Central memory CD4-positive, alpha-beta T cell (primary cell): ENCODE measurements around the gene IPO11.

Source experiments
- DNase-seq: peaks from one replicate; pipeline ENCODE4 v3.0.0; 2022
- total RNA-seq, 3 experiments: gene quantifications; one replicate each; lab custom pipeline; 2026; lab: John Stamatoyannopoulos, UW

Gene IPO11
- 22.9 to 76.5 (median 33.6) reads per million in 3 experiments for total RNA-seq

DNA sequence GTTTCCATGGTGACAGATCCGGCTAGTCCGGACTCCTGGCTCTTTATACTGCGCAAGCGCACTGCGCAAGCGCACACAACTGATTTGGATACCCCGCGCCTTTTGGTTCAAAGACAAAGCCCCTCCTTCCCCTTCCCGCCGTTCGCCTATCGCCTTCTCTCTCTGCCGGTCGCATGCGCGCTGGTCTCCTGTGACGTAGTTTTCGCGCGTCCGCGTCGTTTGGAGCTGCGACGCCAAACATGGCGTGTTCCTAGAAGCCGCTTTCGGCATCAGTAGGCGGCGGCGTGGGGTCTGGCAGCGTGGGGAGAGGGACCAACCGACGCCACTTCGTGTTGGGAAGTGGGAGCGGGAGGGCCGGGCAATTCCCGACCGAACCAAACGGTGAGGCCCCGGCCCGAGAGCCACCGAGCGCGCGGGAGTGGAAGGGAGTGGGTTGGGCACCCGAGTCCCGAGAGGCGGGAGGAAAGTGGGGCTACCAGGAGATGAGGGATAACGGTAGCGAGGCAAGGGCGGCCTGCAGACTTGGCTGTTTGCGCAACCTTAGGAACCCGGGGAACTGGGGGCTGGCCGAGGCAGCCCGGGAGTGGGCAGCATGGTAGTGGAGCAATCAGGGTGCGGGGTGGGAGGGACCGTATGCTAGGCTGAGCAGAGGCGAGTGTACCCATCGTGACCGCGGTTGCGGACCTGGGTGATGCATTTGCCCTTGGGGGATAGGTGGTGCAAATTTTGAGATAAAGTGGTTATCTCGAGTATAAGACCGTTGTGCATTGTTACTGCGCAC is at the start of gene IPO11:
TSS of gene IPO11 (plus strand) at position 215 of the 781 bp plus-strand sequence. CDS start 24,517 bp downstream, outside the sequence.
- DNase-seq, result peak; percentile 98

DNA sequence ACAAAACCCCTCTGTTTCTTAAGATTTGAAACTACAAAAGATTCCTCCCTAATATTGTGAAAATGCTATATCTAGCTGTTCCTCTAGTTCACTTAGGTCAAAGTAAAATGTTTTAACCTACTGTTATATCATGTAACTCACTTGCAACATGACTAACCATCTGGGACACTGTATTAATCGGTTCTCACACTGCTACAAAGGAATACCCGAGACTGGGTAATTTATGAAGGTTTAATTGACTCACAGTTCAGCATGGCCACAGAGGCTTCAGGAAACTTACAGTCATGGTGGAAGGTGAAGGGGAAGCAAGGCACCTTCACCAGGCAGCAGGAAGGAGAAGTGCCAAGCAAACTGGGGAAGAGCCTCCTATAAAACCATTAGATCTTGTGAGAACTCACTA is 43.5 kb upstream of the IPO11 start:
- no peak for DNase-seq

DNA sequence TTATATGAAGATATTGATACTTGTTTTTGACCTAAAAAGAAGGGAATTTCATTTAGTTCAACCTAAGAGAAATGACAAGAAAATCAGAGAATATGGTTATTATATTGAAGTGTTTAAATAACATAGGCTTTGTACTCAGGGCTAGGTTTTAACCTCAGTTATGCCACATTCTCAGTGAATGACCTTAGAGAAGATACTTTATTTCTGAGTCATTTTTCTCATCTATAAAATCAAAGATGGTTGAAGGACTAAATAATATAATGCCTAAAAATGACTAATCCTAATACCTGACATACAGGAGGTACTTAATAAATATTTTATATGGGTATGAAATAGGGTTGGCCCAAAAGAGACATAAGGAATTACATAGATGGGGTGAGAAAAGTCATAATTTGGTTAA is 41.2 kb upstream of the IPO11 start:
- no peak for DNase-seq

DNA sequence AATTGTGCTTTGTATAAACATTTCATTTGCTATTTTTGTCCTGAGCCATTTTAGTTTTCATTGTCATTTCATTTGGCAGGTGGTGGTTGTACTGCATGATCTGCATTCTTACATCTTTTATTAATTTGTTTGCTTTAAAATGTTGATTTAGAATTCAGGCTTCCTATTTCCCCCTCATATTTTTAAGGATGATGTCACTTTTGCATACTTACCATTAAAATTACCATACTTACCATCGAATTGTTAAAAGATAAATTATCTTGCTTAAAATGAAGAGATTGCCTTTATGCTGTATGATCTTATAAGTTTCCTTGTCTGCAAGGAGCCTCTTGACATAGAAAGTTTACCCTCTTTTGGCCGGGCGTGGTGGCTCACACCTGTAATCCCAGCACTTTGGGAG is 40.0 kb upstream of the IPO11 start:
- DNase-seq, result no peak

DNA sequence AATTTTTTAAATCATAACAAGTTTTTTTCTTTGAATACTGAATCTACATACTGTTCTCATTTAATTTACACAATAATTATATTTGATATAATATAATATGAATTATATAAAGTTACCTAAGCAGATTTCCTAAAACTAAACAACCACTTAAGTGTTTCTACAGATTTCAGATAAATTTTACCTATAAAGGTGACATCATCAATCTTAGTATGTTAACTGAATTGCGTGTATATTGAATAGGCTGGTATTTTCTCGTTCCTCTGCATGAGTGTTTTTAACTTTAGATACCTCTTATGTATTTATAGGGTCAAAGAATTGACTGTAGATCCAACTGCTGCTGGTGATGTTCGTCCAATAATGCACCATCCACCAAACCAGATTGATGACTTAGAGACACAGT is 39.2 kb upstream of the IPO11 start:
- DNase-seq, result no peak

DNA sequence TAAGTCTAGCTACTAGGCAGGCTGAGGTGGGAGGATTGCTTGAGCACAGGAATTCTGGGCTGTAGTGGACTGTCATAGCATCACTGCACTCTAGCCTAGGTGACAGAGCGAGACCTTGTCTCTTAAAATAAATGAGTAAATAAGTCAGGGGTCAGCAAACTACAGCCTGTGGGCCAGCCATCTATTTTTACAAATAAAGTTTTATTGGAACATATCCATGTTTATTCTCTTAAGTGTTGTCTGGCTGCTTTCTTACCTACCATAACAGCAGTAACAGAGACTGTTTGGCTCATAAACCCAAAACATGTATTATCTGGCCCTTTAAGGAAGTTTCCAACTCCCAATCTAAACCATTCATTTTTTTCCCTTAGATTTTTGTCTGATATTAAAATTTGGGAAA is 38.5 kb upstream of the IPO11 start:
- DNase-seq, result no peak

DNA sequence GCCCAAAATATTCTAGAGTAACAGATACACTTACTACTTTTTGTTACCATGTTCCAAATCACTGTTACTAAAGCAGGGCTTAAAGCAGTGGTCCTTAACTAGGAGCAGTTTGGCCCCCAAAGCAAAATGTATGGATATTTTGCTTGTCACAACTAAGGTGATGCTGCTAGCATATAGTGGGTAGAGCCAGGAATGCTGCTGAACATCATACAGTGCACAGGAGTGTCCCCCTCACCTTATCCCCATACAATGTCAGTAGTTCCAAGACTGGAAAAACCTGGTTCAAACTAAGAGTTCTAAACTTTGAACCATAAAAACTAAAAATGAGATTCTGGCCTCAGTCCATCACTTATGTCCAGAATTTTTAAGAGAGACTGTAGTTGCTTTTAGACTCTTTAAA is 36.9 kb upstream of the IPO11 start:
- no peak for DNase-seq

DNA sequence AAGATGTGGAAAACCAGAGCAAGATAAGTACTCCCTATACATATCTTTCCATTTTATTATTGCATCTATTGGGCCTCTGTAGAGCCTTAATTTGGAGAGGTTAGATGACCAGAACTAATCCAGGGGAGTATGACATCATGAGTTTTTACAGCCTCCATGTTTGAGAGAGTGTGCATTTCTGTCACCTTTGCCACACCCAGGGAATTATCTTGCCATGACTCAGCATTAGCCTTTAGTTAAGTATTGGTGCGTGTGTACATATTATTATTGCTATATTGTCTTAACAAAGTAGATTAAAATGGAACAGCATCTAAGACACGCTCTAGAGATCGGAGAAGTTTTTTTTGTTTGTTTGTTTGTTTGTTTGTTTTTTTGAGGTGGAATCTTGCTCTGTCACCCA is 36.5 kb upstream of the IPO11 start:
- DNase-seq, result no peak

DNA sequence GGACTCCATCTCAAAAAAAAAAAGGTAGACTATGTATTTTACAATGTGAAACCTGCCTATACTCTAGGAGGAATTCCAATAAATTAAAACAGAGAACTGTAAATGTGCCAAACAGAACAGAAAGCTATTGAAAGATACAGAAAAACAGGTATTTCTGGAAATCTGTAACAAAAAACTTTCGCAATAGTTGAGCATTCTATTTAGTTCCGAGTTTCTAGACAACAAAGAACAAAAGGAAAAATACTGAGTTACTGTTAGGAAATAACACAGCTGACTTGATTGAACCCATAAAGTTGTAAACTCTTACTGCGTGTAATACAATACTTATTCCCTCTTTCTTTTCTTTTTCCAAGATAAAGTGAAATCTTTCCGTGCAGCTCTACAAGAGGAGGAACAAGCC is 27.4 kb upstream of the IPO11 start:
- DNase-seq, result no peak

DNA sequence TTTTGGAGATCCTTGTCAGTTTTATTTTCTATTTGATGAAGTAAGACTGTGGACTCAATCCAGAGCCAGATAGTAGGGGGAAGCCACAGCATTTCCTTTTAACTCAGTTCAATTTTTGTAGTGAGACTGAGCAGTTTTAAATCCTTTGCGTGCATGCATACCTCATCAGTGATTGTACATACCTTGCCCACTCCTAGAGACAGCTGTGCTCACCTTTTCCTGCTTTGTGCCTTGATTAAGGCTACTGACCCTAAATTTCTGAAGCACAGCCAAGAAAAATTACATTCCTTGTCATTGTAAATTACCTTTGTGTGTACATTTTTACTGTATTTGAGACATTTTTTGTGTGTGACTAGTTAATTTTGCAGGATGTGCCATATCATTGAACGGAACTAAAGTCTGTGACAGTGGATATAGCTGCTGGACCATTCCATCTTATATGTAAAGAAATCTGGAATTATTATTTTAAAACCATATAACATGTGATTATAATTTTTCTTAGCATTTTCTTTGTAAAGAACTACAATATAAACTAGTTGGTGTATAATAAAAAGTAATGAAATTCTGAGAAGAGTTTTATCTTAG is 26.7 kb upstream of the IPO11 start:
- DNase-seq, result no peak

DNA sequence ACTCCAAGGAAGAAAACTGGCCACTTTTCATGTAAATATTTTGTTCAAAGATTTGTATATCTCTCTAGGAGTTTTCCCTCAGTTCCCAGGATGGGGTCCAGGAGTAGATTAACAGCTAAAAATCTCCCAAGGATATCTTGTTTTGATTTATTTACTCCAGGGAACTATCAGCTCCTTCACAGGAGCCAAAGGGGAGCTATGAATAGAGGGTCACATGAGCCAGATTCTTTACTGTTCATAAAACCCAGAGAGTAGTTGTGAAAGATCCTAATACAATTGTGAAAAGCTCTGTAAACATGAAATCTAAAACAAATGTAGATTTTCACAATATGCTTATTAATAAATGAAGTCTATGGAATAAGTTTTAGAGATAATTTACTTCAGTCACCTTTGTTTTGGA is 25.7 kb upstream of the IPO11 start:
- no peak for DNase-seq

DNA sequence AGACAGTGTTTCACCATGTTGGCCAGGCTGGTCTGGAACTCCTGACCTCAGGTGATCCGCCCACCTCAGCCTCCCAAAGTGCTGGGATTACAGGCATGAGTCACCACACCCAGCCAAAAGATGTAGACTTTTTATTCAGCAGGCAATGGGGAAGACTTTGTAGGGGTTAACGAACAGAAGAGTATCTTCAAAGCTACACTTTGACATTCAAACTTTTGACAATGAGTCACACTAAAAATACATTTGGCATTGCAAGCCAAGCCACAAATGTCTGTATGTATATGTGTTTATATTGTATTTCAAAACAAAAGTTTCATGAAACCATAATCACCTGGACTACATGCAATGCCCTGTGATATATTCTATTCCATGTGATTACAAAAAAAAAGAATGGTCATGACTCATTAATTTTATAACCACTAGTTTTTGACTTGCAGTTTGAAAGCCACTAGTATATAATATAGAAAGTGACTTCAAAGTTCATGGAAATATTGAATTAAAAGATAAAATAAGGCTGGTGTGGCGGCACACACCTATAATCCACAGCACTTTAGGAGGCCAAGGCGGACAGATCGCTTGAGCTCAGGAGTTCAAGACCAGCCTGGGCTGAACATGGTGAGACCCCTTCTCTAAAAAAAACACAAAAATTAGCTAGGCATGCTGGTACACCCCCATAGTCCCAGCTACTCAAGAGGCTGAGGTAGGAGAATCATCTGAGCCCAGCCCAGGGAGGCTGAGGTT is 17.2 kb upstream of the IPO11 start:
- DNase-seq, result no peak

DNA sequence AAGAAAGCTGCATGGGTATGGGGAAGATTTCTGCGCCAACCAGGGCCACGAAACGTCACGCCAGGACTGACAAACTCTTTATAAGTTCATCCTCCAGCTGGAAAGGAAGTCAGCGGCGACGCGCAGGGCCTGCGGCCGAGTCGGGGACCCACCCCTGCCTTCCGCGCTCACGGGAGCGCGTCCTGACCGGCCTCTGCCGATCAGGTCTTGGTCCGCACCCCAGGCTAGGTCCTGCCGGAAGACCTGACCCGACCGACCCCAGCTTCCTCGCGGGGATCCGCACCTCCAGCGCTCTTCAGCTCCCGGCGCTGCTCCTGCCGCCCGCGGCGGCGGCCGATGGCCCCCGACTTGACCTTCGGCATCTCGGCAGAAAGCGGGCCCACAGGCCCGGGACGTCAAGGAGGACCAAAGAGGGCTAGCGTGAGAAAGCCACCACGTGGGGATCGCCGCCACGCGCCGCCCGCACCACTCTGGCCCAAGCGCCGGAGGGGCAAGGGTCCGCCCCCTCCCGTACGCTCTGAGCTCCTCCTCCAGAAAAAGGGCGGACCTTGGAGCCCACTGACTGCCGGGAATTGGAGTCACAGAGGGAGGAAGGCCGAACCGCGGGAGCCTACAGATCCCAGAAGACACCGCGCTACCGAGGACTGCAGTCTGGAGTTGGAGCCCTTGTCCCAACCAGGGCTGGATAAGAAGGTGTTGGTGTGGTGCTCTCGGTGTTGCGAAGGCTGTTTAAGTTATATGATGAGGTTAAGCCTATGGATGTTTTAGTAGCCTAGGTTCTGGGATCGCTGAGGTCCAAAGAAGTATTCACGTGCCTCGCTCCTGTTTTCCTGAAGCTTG is 8.9 kb upstream of the IPO11 start, which contains the start of gene DIMT1:
TSS of gene DIMT1 (minus strand) at position 495 of the 840 bp plus-strand sequence. CDS start at position 362, 133 bp downstream.
- DNase-seq, result peak; percentile 92

DNA sequence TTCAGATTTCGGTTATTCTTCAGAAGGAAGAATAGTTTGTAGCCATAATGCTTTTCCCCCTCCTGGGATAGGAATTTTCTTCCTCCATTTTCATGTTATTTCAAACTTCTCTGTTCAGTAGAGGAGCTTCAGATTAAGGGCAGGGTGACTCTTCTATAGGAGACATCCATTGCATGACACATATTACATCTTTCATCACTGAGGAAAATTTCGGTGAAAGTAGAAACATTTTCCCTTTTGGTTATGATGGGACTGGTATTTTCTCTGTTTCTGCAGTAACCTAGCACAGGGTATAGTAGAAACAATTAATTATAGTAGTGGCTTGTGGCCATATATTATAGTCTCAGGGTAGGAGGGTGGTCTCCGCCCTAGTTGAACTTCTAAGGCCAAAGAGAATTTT is 1.1 kb downstream of the IPO11 start:
- no peak for DNase-seq

DNA sequence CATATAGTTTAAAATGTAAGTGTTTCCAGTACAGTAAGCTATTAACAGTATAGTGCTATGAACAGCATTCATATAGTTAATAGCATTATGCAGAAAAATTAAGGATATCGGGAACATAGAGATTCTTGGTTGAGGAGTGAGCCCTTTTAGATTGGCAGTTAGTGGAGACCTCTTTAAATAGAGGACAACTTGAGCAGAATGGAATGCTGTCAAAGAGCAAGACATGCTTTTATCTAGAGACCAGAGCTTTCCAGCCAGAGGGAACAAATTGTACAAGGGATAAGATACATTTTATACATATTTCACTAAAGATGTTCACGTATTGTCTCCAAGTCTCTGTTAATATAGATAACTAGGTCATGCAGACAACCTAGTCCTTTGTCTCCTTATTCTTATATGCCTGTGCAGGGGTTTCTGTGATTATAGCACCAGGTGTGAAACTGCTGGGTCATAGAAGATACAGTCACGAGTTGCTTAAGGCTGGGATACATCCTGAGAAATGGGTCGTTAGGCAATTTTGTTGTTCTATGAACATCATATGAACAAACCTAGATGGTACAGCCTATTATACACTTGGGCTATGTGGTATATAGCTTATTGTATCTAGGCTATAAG is 6.0 kb downstream of the IPO11 start:
- DNase-seq, result no peak

DNA sequence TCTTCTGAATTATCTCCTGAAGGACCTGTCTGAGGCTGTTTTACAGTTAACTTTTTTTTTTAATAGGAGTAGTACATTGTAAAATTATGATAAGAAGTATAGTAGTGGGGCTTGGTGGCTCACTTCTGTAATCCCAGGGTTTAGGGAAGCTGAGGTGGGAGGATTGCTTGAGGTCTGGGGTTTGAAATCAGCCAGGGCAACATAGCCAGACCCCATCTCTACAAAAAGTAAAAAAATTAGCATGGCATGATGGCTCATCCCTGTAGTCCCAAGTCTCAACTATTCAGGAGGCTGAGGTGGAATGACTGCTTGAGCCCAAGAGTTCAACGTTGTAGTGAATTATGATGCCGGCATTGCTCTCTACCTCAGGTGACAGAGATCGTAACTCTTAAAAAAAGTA is 7.0 kb downstream of the IPO11 start:
- no peak for DNase-seq

DNA sequence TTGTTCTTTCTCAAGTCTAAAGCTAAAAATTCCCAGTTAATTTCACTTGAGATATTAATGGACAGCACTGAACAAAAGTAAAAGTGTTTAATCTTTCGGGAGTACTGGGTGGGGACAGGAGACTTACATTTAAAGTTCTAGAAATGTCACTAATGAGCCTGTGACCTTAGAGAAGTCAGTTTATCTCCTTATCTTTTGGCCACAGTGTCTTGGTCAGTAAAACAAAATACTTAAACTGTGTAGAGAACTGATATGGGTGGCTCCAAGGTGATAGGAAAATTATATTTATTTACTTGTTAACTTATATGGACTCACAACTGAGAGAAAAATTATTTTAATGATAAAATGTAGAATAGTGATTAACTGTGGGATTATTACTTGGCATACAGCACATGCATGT is 8.9 kb downstream of the IPO11 start:
- no peak for DNase-seq

DNA sequence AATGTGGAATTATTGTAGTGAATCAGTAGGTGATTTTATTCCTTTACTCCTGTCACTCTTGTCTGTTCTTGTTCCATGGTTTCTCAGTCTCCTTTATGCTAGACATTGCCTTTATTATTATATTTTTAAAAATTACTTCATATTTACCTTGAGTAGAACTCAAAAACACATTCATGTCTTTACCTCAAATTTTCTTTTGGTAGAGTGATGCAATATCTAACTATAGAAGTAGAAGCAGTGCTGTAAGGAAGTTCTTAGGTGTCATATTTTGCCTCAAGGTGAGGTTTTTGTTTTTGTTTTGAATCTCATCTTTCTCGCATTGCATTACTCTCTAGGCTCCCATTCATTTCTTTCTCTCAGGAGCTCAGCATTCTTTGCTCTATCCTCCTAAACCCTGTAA is 12.2 kb downstream of the IPO11 start:
- DNase-seq, result no peak

DNA sequence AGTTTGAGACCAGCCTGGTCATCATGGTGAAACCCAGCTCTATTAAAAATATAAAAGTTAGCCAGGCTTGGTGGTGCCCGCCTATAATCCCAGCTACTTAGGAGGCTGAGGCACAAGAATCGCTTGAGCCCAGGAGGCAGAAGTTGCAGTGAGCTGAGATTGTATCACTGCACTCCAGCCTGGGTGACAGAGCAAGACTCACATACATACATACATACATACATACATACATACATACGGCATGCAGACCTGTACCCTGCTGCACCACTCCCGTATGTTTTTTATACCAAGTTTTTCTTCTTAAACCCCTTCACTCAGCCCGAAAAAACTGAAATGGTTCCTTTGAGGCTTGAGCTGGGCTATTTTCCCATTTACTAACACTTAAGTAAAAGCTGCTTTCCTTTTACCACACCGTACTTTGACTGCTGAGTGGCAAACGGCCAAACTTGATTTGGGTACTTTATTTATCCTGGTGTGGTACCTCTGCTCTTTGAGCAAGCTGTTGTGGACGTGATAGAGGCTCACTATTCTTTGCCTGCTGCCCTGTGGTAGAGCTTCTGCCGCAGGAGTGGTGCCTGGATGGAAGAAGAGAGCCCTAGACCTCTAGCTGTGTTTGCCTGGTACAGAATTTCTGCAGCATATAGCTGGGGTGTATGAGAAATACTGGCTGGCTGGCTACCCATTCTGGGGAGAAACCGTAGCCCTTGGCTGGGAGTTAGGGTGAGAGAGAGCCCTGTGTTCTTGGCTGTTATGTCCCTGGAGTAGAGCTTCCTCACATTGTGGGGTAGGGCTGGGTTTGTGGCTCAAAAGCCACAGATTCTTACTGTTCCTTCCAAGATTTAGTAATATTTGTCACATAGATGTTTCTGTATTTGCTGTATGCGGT is 19.4 kb downstream of the IPO11 start:
- DNase-seq, result no peak

DNA sequence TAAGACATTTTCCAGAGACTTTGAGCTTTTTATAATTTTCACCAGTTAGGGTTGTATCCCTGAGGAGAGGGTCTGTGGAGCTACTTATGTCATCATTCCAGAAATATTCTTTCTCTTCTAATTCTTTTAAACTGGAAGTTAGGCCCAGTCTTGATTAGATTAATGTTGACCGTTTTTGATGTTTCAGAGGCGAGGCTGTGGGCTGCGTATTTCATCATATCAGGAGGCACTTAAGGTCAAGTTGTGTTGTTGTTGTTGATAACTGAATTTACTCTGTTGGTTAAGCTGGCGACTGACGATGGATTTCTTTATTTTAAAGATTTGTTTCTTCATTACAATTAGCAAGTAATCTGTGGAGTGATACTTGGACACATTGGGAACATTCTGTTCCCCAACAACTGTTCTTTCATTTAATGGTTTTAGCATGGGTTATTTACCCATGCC is 20.1 kb downstream of the IPO11 start:
- DNase-seq, result no peak

DNA sequence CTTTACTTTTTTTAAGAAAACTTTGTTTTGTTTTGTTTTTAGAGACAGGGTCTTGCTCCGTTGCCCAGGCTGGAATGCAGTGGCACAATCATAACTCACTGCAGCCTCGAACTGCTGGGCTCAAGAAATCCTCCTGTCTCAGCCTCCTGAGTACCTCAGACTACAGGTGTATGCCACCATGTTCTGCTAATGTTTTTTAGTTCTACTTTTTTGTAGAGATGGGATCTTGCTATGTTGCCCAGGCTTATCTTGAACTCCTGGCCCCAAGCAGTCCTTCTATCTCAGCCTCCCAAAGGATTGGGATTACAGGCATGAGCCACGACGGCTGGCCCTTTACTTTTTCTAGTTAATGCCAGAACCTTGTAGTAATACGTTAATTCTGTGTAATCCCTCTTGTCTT is 36.0 kb downstream of the IPO11 start:
- no peak for DNase-seq
